Measurements from ENCODE around the gene MRPS18B. TPM values are rescaled to one million over a fixed set of nuclear protein-coding genes. Genes with fewer than 3 reads are reported as not detected.

Gene MRPS18B
- total and polyA plus RNA-seq, 2 of the 13 experiments (the other 11 are each of a cell fraction or from before 2014, with no cell fraction given): 125 to 131 TPM

DNA sequence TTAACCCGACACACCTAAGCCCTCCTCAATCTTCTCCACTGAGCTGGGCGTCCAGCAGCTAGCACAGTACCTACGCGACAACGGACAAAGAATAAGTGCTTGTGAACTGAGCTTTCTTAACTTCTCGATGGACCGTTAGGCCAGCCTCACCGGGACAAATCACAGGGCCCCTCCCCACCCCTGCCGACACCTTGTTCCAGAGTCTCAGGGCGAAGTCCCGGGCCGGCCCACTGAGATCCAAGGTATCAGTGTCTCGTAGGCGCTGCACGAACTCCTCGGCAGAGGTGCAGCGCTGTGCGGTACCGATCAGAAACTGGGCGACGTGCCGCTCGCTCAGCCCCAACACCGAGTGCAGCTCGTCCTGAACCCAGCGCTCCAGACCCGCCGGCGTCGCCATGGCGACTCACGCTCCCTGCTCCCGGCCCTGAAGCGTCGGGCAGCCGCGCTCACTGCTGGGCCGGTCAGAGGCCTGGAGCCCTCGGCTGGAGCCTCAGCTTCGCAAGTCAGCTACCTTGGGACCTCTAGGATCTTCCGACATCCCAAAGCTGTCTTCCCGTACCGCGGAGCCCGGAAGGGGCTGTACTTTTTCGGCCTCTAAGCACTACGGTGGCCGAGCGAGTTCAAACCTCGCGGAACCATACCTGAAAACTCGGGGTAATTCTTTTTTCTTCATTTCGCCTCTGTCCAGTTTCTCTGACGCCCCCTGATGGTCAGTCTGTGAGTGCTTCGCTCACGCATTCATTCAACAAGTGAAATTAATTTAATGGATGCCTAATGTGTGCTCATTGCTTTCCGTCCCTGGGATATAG, 55.0 kb downstream of the MRPS18B start, which contains the start of gene DHX16 (continued):
- TF ChIP-seq, protein P1, sequence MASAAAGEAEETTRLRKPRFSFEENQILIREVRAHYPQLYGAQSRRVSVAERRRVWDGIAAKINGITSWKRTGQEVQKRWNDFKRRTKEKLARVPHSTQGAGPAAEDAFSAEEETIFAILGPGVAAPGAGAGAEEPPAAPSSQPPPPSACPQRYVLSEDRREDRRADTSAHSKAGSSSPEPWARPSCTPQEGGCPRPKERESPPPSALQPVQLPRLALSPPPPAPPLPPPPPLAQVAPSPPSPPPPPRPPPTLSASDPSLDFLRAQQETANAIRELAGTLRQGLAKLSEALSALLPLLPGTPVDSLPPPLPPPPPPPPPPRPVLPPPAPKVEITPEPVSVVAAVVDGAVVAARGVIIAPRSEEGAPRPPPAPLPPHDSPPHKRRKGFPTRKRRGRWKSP (CRISPR knock-in tag; IDR thresholded peaks at IDR 0.05): no peak; the same call in none of the 2 replicates
- TF ChIP-seq ZNF101 (CRISPR knock-in tag; IDR thresholded peaks at IDR 0.05; ENCODE audit: borderline replicate concordance, low read depth) (no peak), SP140L (CRISPR knock-in tag; IDR thresholded peaks at IDR 0.05; ENCODE audit: borderline replicate concordance) (no peak), CBX1 (IDR thresholded peaks at IDR 0.05; ENCODE audit: low read depth) (no peak), ZC3H13 (CRISPR knock-in tag; IDR thresholded peaks at IDR 0.05) (peak; percentile 72; the same call in 1 of the 2 replicates), NBN (conservative IDR thresholded peaks at IDR 0.05) (no peak), ZNF138 (CRISPR knock-in tag; IDR thresholded peaks at IDR 0.05; ENCODE audit: low read depth) (peak; percentile 59; the same call in 1 of the 2 replicates), ZNF496 (CRISPR knock-in tag; IDR thresholded peaks at IDR 0.05; ENCODE audit: insufficient replicate concordance) (no peak), REXO4 (CRISPR knock-in tag; IDR thresholded peaks at IDR 0.05; ENCODE audit: borderline replicate concordance) (no peak), ZNF430 (CRISPR knock-in tag; IDR thresholded peaks at IDR 0.05) (no peak), ZNF451 (CRISPR knock-in tag; IDR thresholded peaks at IDR 0.05) (no peak; the same call in none of the 2 replicates), BHLHE40 (IDR thresholded peaks at IDR 0.05; ENCODE audit: low read length) (peak; percentile 42; the same call in 1 of the 2 replicates), ZBTB20 (CRISPR knock-in tag; IDR thresholded peaks at IDR 0.05; ENCODE audit: borderline replicate concordance, low read depth) (peak; percentile 83; the same call in 1 of the 2 replicates), ZBTB7B (CRISPR knock-in tag; IDR thresholded peaks at IDR 0.05) (peak; percentile 23; the same call in 1 of the 2 replicates), EZH2 (conservative IDR thresholded peaks at IDR 0.05; ENCODE audit: low read depth, low read length) (no peak), ATF7-NPFF (CRISPR knock-in tag; IDR thresholded peaks at IDR 0.05; ENCODE audit: low read depth) (peak; percentile 56; the same call in 1 of the 2 replicates), HDAC1 (CRISPR knock-in tag; IDR thresholded peaks at IDR 0.05) (peak; percentile 91), ZBTB8A (CRISPR knock-in tag; IDR thresholded peaks at IDR 0.05; ENCODE audit: borderline replicate concordance, low read depth) (no peak)
- TF ChIP-seq, protein P2, sequence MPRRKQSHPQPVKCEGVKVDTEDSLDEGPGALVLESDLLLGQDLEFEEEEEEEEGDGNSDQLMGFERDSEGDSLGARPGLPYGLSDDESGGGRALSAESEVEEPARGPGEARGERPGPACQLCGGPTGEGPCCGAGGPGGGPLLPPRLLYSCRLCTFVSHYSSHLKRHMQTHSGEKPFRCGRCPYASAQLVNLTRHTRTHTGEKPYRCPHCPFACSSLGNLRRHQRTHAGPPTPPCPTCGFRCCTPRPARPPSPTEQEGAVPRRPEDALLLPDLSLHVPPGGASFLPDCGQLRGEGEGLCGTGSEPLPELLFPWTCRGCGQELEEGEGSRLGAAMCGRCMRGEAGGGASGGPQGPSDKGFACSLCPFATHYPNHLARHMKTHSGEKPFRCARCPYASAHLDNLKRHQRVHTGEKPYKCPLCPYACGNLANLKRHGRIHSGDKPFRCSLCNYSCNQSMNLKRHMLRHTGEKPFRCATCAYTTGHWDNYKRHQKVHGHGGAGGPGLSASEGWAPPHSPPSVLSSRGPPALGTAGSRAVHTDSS (CRISPR knock-in tag; conservative IDR thresholded peaks at IDR 0.05): no peak
- TF ChIP-seq, protein P3, sequence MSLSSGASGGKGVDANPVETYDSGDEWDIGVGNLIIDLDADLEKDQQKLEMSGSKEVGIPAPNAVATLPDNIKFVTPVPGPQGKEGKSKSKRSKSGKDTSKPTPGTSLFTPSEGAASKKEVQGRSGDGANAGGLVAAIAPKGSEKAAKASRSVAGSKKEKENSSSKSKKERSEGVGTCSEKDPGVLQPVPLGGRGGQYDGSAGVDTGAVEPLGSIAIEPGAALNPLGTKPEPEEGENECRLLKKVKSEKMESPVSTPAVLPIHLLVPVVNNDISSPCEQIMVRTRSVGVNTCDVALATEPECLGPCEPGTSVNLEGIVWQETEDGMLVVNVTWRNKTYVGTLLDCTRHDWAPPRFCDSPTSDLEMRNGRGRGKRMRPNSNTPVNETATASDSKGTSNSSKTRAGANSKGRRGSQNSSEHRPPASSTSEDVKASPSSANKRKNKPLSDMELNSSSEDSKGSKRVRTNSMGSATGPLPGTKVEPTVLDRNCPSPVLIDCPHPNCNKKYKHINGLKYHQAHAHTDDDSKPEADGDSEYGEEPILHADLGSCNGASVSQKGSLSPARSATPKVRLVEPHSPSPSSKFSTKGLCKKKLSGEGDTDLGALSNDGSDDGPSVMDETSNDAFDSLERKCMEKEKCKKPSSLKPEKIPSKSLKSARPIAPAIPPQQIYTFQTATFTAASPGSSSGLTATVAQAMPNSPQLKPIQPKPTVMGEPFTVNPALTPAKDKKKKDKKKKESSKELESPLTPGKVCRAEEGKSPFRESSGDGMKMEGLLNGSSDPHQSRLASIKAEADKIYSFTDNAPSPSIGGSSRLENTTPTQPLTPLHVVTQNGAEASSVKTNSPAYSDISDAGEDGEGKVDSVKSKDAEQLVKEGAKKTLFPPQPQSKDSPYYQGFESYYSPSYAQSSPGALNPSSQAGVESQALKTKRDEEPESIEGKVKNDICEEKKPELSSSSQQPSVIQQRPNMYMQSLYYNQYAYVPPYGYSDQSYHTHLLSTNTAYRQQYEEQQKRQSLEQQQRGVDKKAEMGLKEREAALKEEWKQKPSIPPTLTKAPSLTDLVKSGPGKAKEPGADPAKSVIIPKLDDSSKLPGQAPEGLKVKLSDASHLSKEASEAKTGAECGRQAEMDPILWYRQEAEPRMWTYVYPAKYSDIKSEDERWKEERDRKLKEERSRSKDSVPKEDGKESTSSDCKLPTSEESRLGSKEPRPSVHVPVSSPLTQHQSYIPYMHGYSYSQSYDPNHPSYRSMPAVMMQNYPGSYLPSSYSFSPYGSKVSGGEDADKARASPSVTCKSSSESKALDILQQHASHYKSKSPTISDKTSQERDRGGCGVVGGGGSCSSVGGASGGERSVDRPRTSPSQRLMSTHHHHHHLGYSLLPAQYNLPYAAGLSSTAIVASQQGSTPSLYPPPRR (CRISPR knock-in tag; IDR thresholded peaks at IDR 0.05; ENCODE audit: borderline replicate concordance): no peak; the same call in 1 of the 2 replicates
- TF ChIP-seq, protein P4, sequence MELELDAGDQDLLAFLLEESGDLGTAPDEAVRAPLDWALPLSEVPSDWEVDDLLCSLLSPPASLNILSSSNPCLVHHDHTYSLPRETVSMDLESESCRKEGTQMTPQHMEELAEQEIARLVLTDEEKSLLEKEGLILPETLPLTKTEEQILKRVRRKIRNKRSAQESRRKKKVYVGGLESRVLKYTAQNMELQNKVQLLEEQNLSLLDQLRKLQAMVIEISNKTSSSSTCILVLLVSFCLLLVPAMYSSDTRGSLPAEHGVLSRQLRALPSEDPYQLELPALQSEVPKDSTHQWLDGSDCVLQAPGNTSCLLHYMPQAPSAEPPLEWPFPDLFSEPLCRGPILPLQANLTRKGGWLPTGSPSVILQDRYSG (CRISPR knock-in tag; IDR thresholded peaks at IDR 0.05): peak; percentile 63; the same call in 1 of the 2 replicates

All from HepG2 (cell line).